ENCODE data around the gene TRIM2. TPM values are rescaled to one million over a fixed set of nuclear protein-coding genes. Genes with fewer than 3 reads are reported as not detected.

The TRIM2 gene
- total RNA-seq, 4 donors from 2014 or later = 2.6 to 7.2 (median 3.8) TPM

DNA sequence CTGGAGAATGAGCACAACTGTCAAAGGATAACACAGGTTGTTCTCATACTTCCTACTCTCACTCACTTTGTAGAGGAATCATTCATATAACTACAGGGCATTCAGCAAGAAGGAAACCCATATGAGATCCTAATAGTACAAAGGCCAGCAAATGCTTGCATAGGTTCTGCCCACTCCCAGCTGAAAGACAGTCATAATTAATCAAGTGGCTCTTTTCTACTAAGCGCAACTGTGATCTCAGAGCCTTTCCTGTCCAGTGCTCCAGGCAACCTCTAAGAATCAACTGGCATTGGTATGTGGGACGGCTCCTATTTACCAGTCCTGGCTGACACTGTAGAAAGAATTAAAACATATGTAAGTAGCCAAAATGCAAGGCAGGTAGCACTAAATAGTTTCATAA is 121.3 kb downstream of the TRIM2 start:
- no peaks in the 10 kb centered on the region for H3K9me3 ChIP-seq
- ATAC-seq (no peak), DNase-seq (no peak)
- no peak overlapping the region for H3K4me3 ChIP-seq
- in situ Hi-C loops (cut with MboI; ENCODE audit: low sequenced_read_pairs in 4 of 4) (loop anchor here in 1 of 4 donors (10.0 kb wide), 1 partner anchor 181 kb away; no protein-coding TSS in a partner anchor), intact Hi-C loops (cut with DNase I; ENCODE audit: low total_unique reads) (no loop called here)
- H3K4me1 ChIP-seq = no peaks in the 10 kb centered on the region
- H3K27ac ChIP-seq = no peak overlapping the region
- peaks cover 0 to 3% of the 10 kb centered on the region in 2 donors for H3K36me3 ChIP-seq
- H3K27me3 ChIP-seq = no peaks in the 10 kb centered on the region
- no peak for TF ChIP-seq POLR2A (IDR thresholded peaks at IDR 0.05)
- TF ChIP-seq, protein P1, sequence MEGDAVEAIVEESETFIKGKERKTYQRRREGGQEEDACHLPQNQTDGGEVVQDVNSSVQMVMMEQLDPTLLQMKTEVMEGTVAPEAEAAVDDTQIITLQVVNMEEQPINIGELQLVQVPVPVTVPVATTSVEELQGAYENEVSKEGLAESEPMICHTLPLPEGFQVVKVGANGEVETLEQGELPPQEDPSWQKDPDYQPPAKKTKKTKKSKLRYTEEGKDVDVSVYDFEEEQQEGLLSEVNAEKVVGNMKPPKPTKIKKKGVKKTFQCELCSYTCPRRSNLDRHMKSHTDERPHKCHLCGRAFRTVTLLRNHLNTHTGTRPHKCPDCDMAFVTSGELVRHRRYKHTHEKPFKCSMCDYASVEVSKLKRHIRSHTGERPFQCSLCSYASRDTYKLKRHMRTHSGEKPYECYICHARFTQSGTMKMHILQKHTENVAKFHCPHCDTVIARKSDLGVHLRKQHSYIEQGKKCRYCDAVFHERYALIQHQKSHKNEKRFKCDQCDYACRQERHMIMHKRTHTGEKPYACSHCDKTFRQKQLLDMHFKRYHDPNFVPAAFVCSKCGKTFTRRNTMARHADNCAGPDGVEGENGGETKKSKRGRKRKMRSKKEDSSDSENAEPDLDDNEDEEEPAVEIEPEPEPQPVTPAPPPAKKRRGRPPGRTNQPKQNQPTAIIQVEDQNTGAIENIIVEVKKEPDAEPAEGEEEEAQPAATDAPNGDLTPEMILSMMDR (IDR thresholded peaks at IDR 0.05 in 4 of 5, conservative IDR thresholded peaks at IDR 0.05 in 1 of 5) = no peak

- DNase-seq (no peak), ATAC-seq (no peak)
- no peaks in the 10 kb centered on the region for H3K9me3 ChIP-seq
- intact Hi-C loops (cut with DNase I; ENCODE audit: low total_unique reads) (no loop called here), in situ Hi-C loops (cut with MboI; ENCODE audit: low sequenced_read_pairs in 4 of 4) (loop anchor here in 1 of 4 donors (10.0 kb wide), 1 partner anchor 182 kb away; no protein-coding TSS in a partner anchor)
- no peak overlapping the region for H3K4me3 ChIP-seq
- TF ChIP-seq POLR2A (IDR thresholded peaks at IDR 0.05) = no peak
- TF ChIP-seq, protein P1 (IDR thresholded peaks at IDR 0.05 in 4 of 5, conservative IDR thresholded peaks at IDR 0.05 in 1 of 5) = no peak
- no peak overlapping the region for H3K27ac ChIP-seq
- H3K4me1 ChIP-seq = no peaks in the 10 kb centered on the region
- H3K27me3 ChIP-seq = no peaks in the 10 kb centered on the region
- H3K36me3 ChIP-seq = peaks cover 0 to 3% of the 10 kb centered on the region in 2 donors
Observed at GRCh38 chr4:153326513-153326912, 122.3 kb downstream of the TRIM2 start.

GRCh38 chr4:153327247-153327646 is 123.0 kb downstream of the TRIM2 start:
- no peak overlapping the region for H3K4me3 ChIP-seq
- TF ChIP-seq, protein P1 (IDR thresholded peaks at IDR 0.05 in 4 of 5, conservative IDR thresholded peaks at IDR 0.05 in 1 of 5) = no peak
- peaks cover 0 to 3% of the 10 kb centered on the region in 2 donors for H3K36me3 ChIP-seq
- DNase-seq = no peak
- in situ Hi-C loops (cut with MboI; ENCODE audit: low sequenced_read_pairs in 4 of 4) = loop anchor here in 1 of 4 donors (10.0 kb wide), 1 partner anchor 182 kb away; no protein-coding TSS in a partner anchor
- intact Hi-C loops (cut with DNase I; ENCODE audit: low total_unique reads) = no loop called here
- H3K4me1 ChIP-seq = no peaks in the 10 kb centered on the region
- no peak overlapping the region for H3K27ac ChIP-seq
- H3K9me3 ChIP-seq = no peaks in the 10 kb centered on the region
- no peaks in the 10 kb centered on the region for H3K27me3 ChIP-seq
- no peak for ATAC-seq

- no peaks in the 10 kb centered on the region for H3K36me3 ChIP-seq
- in situ Hi-C loops (cut with MboI; ENCODE audit: low sequenced_read_pairs in 4 of 4) = no loop called here
- ATAC-seq = no peak
Observed at GRCh38 chr4:153332936-153333335, 128.7 kb downstream of the TRIM2 start.

More at GRCh38 chr4:153332936-153333335, 128.7 kb downstream of the TRIM2 start:
- no peak overlapping the region for H3K4me3 ChIP-seq
- no peaks in the 10 kb centered on the region for H3K9me3 ChIP-seq
- H3K27me3 ChIP-seq = no peaks in the 10 kb centered on the region
- no peaks in the 10 kb centered on the region for H3K4me1 ChIP-seq
- H3K27ac ChIP-seq = no peak overlapping the region
- no peak for DNase-seq
- TF ChIP-seq POLR2A (IDR thresholded peaks at IDR 0.05) = no peak
- TF ChIP-seq, protein P1 (IDR thresholded peaks at IDR 0.05 in 4 of 5, conservative IDR thresholded peaks at IDR 0.05 in 1 of 5) = no peak
- intact Hi-C loops (cut with DNase I; ENCODE audit: low total_unique reads) = no loop called here
